GM18502 (cell line): ENCODE measurements around the gene PTPN2.

Experiments used
- ATAC-seq: cut with Tn5 transposase; IDR thresholded peaks from one replicate; pipeline ENCODE4 v1.9.1; 2021; ENCODE audit warnings: mild to moderate bottlenecking; ENCODE audit not compliant: unreplicated experiment, poor library complexity

Gene PTPN2

DNA sequence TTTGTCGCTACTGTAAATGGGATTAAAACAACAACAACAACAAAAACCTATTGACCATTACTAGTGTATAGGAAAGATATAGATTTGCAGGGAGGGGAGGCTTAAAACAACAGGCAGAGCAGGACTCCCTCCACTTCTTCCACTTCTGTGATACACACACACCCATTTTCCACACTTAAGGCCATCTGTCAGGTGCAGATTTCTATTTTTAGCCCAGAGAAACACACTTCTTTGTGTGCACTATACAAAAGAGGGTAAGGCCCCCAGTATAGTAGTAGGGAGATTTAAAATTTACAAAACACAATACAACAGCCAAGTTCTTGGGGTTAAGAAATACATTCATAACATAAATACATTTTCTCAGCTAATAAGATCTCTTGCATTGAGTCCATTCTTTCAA, 22.4 kb downstream of the PTPN2 start:
- ATAC-seq: no peak

GRCh38 chr18:12860530-12860929, 23.5 kb downstream of the PTPN2 start:
- no peak for ATAC-seq

GRCh38 chr18:12858991-12859390, 25.0 kb downstream of the PTPN2 start:
- no peak for ATAC-seq

- ATAC-seq: no peak
Observed at GRCh38 chr18:12857991-12858544, 26.0 kb downstream of the PTPN2 start.

- no peak for ATAC-seq
Observed at GRCh38 chr18:12857215-12857905, 26.7 kb downstream of the PTPN2 start.

DNA sequence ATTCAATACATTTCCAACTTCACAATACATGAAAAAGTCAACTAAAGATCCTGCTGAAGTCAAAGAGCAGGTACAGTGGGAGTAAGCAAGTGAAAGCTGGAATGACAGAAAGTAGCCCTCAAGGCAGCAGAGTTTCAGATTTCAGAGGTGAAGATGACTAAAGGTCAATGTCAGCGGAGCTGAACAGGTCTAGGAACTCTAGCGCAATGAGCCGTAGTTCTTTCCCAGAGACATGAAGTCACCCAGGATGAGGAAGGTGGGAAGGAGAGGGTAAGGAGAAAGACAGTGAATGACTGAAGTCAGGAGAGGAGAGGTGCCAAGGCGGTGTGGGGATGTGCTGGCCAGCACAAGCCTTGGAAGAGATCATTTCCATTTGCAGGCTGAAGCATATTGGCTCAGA, 28.1 kb downstream of the PTPN2 start:
- ATAC-seq: no peak

- ATAC-seq: no peak
Observed at GRCh38 chr18:12852566-12853315, 31.3 kb downstream of the PTPN2 start.

- no peak for ATAC-seq
Observed at GRCh38 chr18:12851716-12852115, 32.3 kb downstream of the PTPN2 start.

DNA sequence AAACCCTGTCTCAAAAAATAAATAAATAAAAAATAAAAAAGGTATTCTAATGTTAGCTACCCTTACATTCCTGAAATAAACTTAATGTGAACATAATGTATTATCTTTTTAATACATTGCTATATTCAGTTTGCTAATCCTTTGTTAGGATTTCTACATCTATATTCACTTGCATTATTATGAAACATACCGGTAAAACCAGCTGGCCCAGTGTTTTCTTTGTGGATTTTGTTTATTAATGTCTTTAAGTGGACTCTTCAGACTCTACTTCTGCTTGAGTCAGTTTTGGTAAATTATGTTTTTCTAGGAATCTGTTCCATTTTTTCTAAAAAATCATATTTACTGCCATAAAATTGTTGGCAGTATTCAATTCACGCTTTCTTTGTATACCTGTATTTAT, 34.5 kb downstream of the PTPN2 start:
- no peak for ATAC-seq

DNA sequence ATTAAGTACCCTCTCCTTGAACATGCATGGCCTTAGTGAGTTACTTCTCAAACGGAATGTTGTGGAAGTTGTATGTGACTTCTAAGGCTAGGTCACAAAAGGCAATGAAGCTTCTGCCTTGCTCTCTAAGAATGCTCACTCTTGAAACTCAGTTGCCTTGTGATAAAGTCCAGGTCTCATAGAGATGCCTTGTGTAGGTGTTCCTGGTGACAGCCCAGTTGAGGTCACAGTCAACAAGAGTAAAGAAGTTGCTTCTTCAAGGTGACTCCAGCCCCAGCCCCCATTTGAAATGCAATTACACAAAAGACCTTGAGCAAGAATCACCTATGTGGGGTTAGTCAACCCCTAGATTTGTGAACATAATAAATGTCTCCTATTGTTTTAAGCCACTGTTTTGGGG, 35.6 kb downstream of the PTPN2 start:
- ATAC-seq: no peak

DNA sequence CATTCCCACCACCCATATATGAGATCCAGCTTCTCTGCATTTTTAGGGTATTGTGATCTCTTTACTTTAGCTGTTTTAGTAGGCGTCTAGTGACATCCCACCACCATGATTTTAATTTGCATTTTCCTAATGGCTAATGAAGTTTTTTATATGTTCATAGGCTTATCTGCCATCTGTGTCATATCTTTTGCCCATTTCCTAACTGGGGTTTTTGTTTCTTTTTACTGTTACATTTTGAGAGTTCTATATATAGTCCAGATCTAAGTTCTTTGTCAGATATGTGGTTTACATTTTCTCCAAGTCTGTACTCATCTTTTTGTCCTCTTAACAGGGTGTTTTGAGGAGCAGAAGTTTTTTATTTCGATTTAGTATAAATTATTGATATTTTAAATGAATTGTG, 39.6 kb downstream of the PTPN2 start:
- ATAC-seq: peak; percentile 33

- ATAC-seq: no peak
Observed at GRCh38 chr18:12843420-12844350, 40.4 kb downstream of the PTPN2 start.

DNA sequence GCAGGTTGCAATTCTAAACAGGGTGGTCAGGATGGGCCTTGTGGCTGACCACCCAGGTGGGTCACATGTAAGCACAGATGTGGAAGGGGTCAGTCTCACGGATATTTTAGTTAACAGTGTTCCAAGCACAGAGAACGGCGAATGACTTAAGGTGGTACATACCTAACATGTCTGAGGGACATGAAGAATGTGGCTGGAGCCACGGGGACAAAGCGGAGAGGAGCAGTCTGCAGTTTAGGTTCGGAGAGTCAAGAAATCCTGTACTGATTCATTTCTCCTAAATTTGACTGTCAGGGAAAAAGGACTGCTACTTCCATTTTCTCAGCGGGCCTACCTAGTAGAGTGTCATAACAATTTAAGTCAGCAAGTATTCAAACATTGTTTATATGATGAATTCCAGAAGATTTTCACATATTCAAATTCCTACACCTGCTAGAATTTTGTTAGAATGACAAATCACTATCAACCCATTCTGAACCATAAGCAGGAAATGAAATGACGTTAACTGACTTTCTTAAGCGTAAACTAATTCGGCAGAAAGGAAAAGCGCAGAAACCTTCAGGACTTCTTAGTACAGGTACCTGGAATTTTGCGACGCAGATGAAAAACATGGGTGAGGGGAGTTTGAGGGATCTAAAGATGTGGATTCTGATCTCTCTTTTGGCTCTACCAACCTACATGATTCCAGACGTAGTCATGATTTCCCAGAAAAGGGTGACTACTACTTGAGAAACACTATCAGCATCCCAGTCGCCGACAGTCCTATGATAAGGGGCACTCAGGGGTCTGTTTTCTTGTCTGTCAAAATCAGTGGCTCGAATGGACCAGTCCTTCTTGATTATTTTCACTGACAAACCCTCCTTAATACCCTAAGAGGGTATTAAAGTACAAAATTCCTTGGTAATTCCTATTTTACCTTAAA, 41.3 kb downstream of the PTPN2 start:
- no peak for ATAC-seq

GRCh38 chr18:12841070-12841469, 43.0 kb downstream of the PTPN2 start:
- no peak for ATAC-seq

- no peak for ATAC-seq
Observed at GRCh38 chr18:12840382-12840781, 43.7 kb downstream of the PTPN2 start.

DNA sequence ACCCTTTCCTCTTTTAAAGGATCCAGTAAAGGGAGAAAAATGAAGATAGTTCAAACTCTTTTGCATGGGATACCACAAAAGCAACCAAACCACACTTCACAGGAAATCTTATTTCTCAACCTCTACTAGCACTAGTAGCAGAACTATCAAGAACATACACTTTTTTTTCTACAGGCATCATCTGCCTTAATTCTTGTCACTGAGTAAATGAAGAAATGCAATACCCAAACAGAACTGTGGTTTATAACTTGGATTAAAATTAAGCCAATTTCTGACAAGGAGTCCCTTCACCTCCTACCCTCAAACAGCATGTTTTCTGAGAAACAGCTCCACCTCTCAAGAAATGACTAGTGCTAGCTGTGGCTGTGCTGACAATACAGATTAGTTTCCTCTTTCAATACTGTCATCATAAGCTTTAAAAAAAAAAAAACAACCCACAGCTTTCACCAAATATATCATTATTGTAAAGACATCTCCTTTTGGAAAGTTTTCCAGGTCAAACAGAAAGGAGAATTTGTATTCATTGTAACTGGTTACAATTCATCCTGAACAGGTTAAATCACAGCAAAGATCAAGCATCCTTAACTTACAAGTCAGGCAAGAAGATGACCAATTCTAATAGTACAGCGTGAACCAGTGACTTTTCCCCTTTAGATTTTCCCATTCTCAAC, 44.4 kb downstream of the PTPN2 start:
- ATAC-seq: peak; percentile 79

GRCh38 chr18:12839057-12839525, 44.9 kb downstream of the PTPN2 start:
- ATAC-seq: peak; percentile 45

DNA sequence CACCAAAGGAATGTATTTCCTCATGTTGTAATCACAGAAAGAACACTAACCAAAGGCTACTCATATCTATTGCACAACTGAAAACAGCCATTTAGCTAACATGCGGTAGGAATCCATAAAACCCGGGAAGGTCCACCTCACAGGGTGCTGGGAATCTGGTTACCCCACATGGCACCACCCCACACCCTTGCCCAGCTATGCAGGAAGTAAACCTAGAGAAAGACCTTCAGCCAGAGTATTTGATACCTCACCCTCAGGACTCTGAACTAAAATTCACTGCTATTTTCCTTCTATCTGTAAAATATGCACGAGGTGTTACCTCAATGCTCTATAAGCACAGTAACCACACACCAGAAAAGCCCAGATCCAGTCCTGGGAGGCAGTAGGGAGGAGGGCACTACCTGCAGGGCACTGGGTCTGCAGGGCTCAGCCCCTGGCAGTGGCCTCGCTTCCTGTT, 45.8 kb downstream of the PTPN2 start:
- no peak for ATAC-seq

- no peak for ATAC-seq
Observed at GRCh38 chr18:12837747-12838146, 46.3 kb downstream of the PTPN2 start.
